ENCODE measurements around the gene GRK3. TPM values are rescaled to one million over a fixed set of nuclear protein-coding genes. Genes with fewer than 3 reads are reported as not detected.
A peak's percentile ranks its signal among the peaks of the same experiment; 100 is the strongest.

The GRK3 gene
- total RNA-seq, 1 donor from 2014 or later = 74.9 TPM

- no peaks in the 10 kb centered on the region for H3K27me3 ChIP-seq
- intact Hi-C loops (cut with DNase I) = loop anchor here (5.0 kb wide), 1 partner anchor 58 kb away; no protein-coding TSS in a partner anchor
- H3K36me3 ChIP-seq = no peaks in the 10 kb centered on the region
- H3K4me3 ChIP-seq = no peak overlapping the region
- no peaks in the 10 kb centered on the region for H3K9me3 ChIP-seq
- H3K27ac ChIP-seq = no peak overlapping the region
- DNase-seq (ENCODE audit: low spot score in 2 of 2) = no peak
- TF ChIP-seq, protein P1, sequence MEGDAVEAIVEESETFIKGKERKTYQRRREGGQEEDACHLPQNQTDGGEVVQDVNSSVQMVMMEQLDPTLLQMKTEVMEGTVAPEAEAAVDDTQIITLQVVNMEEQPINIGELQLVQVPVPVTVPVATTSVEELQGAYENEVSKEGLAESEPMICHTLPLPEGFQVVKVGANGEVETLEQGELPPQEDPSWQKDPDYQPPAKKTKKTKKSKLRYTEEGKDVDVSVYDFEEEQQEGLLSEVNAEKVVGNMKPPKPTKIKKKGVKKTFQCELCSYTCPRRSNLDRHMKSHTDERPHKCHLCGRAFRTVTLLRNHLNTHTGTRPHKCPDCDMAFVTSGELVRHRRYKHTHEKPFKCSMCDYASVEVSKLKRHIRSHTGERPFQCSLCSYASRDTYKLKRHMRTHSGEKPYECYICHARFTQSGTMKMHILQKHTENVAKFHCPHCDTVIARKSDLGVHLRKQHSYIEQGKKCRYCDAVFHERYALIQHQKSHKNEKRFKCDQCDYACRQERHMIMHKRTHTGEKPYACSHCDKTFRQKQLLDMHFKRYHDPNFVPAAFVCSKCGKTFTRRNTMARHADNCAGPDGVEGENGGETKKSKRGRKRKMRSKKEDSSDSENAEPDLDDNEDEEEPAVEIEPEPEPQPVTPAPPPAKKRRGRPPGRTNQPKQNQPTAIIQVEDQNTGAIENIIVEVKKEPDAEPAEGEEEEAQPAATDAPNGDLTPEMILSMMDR (IDR thresholded peaks at IDR 0.05) = no peak
- H3K4me1 ChIP-seq = peaks cover 0 to 3% of the 10 kb centered on the region in 2 donors
Observed at GRCh38 chr22:25714739-25715138, 150.3 kb downstream of the GRK3 start.

GRCh38 chr22:25716637-25717036 lies 152.2 kb downstream of the GRK3 start:
- no peak overlapping the region for H3K27ac ChIP-seq
- DNase-seq (ENCODE audit: low spot score in 2 of 2) = no peak
- peaks cover 0 to 3% of the 10 kb centered on the region in 2 donors for H3K4me1 ChIP-seq
- intact Hi-C loops (cut with DNase I) = loop anchor here (5.0 kb wide), 1 partner anchor 56 kb away; no protein-coding TSS in a partner anchor
- H3K4me3 ChIP-seq = no peak overlapping the region
- no peaks in the 10 kb centered on the region for H3K27me3 ChIP-seq
- no peaks in the 10 kb centered on the region for H3K9me3 ChIP-seq
- TF ChIP-seq, protein P1 (IDR thresholded peaks at IDR 0.05) = no peak
- H3K36me3 ChIP-seq = no peaks in the 10 kb centered on the region

- TF ChIP-seq, protein P1 (IDR thresholded peaks at IDR 0.05) = no peak
- peaks cover 0 to 4% of the 10 kb centered on the region in 2 donors for H3K36me3 ChIP-seq
- no peak overlapping the region for H3K4me3 ChIP-seq
- H3K4me1 ChIP-seq = peaks cover 0 to 3% of the 10 kb centered on the region in 2 donors
- no peaks in the 10 kb centered on the region for H3K27me3 ChIP-seq
- H3K27ac ChIP-seq = peak overlapping the region in 1 of 2 donors; percentile 56
- intact Hi-C loops (cut with DNase I) = loop anchor here (5.0 kb wide), 1 partner anchor 54 kb away; no protein-coding TSS in a partner anchor
- no peaks in the 10 kb centered on the region for H3K9me3 ChIP-seq
- no peak for DNase-seq (ENCODE audit: low spot score in 2 of 2)
Observed at GRCh38 chr22:25718135-25718840, 153.8 kb downstream of the GRK3 start.

GRCh38 chr22:25722223-25722622 lies 157.7 kb downstream of the GRK3 start:
- intact Hi-C loops (cut with DNase I) = no loop called here
- H3K4me3 ChIP-seq = no peak overlapping the region
- TF ChIP-seq, protein P1 (IDR thresholded peaks at IDR 0.05) = no peak

GRCh38 chr22:25722626-25723025 lies 158.2 kb downstream of the GRK3 start:
- Histone ChIP-seq H3K4me1 (peaks cover 0 to 3% of the 10 kb centered on the region in 2 donors), H3K4me3 (no peak overlapping the region), H3K27ac (no peak overlapping the region), H3K36me3 (peaks cover 0 to 4% of the 10 kb centered on the region in 2 donors), H3K9me3 (no peaks in the 10 kb centered on the region), H3K27me3 (no peaks in the 10 kb centered on the region)
- TF ChIP-seq, protein P1 (IDR thresholded peaks at IDR 0.05) = no peak
- intact Hi-C loops (cut with DNase I) = no loop called here
- no peak for DNase-seq (ENCODE audit: low spot score in 2 of 2)

More at GRCh38 chr22:25722223-25722622, 157.7 kb downstream of the GRK3 start:
- no peaks in the 10 kb centered on the region for H3K9me3 ChIP-seq
- no peak for DNase-seq (ENCODE audit: low spot score in 2 of 2)
- peaks cover 0 to 4% of the 10 kb centered on the region in 2 donors for H3K36me3 ChIP-seq
- no peaks in the 10 kb centered on the region for H3K27me3 ChIP-seq
- H3K27ac ChIP-seq = no peak overlapping the region
- H3K4me1 ChIP-seq = peaks cover 0 to 3% of the 10 kb centered on the region in 2 donors

Data from ascending aorta (tissue), 2 donors.